MM.1S (cell line): ENCODE measurements around the gene HADHB.

ENCODE experiments used
- DNase-seq: peaks from one replicate; pipeline ENCODE4 v3.0.0-alpha.2; 2015
- H2AFZ ChIP-seq: fragments of 300-600 bp; sonication (generic); 2 replicates; pipeline ENCODE4 v1.6.0; 2016; ENCODE audit warnings: antibody characterized with exemption, low read length
- H3F3A ChIP-seq: fragments of 300-600 bp; sonication (generic); 2 replicates; pipeline ENCODE4 v1.6.1; 2016; ENCODE audit warnings: mild to moderate bottlenecking, antibody characterized with exemption, low read length, moderate library complexity, mixed read lengths; ENCODE audit not compliant: insufficient read depth
- H3K27ac ChIP-seq: fragments of 300-600 bp; sonication (generic); 2 replicates; pipeline ENCODE4 v1.5.1; 2016; ENCODE audit warnings: mild to moderate bottlenecking, low read length
- H3K27me3 ChIP-seq: fragments of 300-600 bp; sonication (generic); replicated peaks from 2 replicates; pipeline ENCODE4 v1.6.0; 2016; ENCODE audit warnings: low read length; ENCODE audit not compliant: insufficient read depth
- H3K36me3 ChIP-seq: fragments of 300-600 bp; sonication (generic); replicated peaks from 2 replicates; pipeline ENCODE4 v1.6.1; 2016; ENCODE audit warnings: mild to moderate bottlenecking, low read length, mixed read lengths; ENCODE audit not compliant: insufficient read depth
- H3K4me1 ChIP-seq: fragments of 300-600 bp; sonication (generic); 2 replicates; pipeline ENCODE4 v1.6.1; 2016; ENCODE audit warnings: low read length, mixed read lengths
- H3K4me2 ChIP-seq: fragments of 300-600 bp; sonication (generic); 2 replicates; pipeline ENCODE4 v1.6.0; 2016; ENCODE audit warnings: low read depth, low read length
- H3K4me3 ChIP-seq: fragments of 300-600 bp; sonication (generic); 2 replicates; pipeline ENCODE4 v1.5.1; 2016; ENCODE audit warnings: low read length, mixed read lengths
- H3K79me2 ChIP-seq: fragments of 300-600 bp; sonication (generic); 2 replicates; pipeline ENCODE4 v1.6.1; 2016; ENCODE audit warnings: mixed run types, low read length, mixed read lengths
- H3K9ac ChIP-seq: fragments of 300-600 bp; sonication (generic); 2 replicates; pipeline ENCODE4 v1.6.1; 2016; ENCODE audit warnings: low read length, mixed read lengths
- H3K9me2 ChIP-seq: fragments of 300-600 bp; sonication (generic); replicated peaks from 2 replicates; pipeline ENCODE4 v1.6.1; 2016; ENCODE audit warnings: mild to moderate bottlenecking, low read length, mixed read lengths; ENCODE audit not compliant: insufficient read depth
- H3K9me3 ChIP-seq: fragments of 300-600 bp; sonication (generic); replicated peaks from 2 replicates; pipeline ENCODE4 v1.6.1; 2016; ENCODE audit warnings: mild to moderate bottlenecking, low read length, mixed read lengths; ENCODE audit not compliant: insufficient read depth
- H4K20me1 ChIP-seq: fragments of 300-600 bp; sonication (generic); 2 replicates; pipeline ENCODE4 v1.6.1; 2016; ENCODE audit warnings: mild to moderate bottlenecking, low read length, moderate library complexity, mixed read lengths; ENCODE audit not compliant: insufficient read depth
- EZH2 ChIP-seq: fragments of 300-600 bp; sonication (generic); optimal IDR thresholded peaks from 2 replicates; pipeline ENCODE3; 2017; ENCODE audit warnings: low read depth, mild to moderate bottlenecking, antibody characterized with exemption, low read length, mixed read lengths
- EZH2phosphoT487 ChIP-seq: fragments of 300-600 bp; sonication (generic); IDR thresholded peaks from 2 replicates; pipeline ENCODE4 v1.6.1; 2018; ENCODE audit warnings: antibody characterized with exemption, low read length
- TF ChIP-seq, protein P1 (sequence below): fragments of 300-600 bp; sonication (generic); IDR thresholded peaks from 2 replicates; pipeline ENCODE4 v1.5.1; 2016; ENCODE audit warnings: antibody characterized with exemption, low read length, mixed read lengths

HADHB gene

DNA sequence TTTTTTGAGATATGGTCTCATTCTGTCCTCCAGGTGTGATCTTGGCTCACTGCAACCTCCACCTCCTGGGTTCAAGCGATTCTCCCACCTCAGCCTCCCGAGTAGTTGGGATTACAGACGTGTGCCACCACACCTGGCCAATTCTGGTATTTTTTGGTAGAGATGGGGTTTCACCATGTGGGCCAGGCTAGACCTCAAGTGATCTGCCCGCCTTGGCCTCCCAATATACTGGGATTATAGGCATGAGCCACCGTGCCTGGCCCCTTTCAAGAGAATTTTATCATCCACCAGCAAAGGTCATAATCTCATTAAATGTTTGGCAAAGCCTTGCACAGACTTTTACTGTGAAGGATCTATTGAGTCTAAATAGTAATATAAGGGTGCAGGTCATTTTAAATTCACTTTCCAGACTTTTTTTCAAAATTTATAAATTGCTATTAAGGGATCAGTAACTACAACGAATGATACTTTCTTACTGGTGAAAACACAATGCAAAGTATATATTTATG, 2.8 kb upstream of the HADHB start:
- Histone ChIP-seq H3K4me2 (peak overlapping the region; percentile 77), H3K4me3 (peak overlapping the region; percentile 95; the same call in 1 of the 2 replicates), H3K79me2 (peaks cover 91% of the 10 kb centered on the region), H3K36me3 (0 out of 2 replicates have a peak, but pooled peaks cover under 1% of the 10 kb centered on the region), H3K9me2 (no peaks in the 10 kb centered on the region), H4K20me1 (no peaks in the 10 kb centered on the region), H3K27me3 (no peaks in the 10 kb centered on the region), H3K27ac (peak overlapping the region; percentile 24; the same call in 1 of the 2 replicates), H2AFZ (no peak overlapping the region), H3K9ac (peak overlapping the region; percentile 95; the same call in 1 of the 2 replicates), H3K4me1 (peaks cover 22% of the 10 kb centered on the region), H3K9me3 (no peaks in the 10 kb centered on the region), H3F3A (peaks cover 26% of the 10 kb centered on the region)
- no peak for TF ChIP-seq EZH2phosphoT487
- TF ChIP-seq, protein P1, sequence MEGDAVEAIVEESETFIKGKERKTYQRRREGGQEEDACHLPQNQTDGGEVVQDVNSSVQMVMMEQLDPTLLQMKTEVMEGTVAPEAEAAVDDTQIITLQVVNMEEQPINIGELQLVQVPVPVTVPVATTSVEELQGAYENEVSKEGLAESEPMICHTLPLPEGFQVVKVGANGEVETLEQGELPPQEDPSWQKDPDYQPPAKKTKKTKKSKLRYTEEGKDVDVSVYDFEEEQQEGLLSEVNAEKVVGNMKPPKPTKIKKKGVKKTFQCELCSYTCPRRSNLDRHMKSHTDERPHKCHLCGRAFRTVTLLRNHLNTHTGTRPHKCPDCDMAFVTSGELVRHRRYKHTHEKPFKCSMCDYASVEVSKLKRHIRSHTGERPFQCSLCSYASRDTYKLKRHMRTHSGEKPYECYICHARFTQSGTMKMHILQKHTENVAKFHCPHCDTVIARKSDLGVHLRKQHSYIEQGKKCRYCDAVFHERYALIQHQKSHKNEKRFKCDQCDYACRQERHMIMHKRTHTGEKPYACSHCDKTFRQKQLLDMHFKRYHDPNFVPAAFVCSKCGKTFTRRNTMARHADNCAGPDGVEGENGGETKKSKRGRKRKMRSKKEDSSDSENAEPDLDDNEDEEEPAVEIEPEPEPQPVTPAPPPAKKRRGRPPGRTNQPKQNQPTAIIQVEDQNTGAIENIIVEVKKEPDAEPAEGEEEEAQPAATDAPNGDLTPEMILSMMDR = no peak
- TF ChIP-seq EZH2 = no peak
- no peak for DNase-seq

DNA sequence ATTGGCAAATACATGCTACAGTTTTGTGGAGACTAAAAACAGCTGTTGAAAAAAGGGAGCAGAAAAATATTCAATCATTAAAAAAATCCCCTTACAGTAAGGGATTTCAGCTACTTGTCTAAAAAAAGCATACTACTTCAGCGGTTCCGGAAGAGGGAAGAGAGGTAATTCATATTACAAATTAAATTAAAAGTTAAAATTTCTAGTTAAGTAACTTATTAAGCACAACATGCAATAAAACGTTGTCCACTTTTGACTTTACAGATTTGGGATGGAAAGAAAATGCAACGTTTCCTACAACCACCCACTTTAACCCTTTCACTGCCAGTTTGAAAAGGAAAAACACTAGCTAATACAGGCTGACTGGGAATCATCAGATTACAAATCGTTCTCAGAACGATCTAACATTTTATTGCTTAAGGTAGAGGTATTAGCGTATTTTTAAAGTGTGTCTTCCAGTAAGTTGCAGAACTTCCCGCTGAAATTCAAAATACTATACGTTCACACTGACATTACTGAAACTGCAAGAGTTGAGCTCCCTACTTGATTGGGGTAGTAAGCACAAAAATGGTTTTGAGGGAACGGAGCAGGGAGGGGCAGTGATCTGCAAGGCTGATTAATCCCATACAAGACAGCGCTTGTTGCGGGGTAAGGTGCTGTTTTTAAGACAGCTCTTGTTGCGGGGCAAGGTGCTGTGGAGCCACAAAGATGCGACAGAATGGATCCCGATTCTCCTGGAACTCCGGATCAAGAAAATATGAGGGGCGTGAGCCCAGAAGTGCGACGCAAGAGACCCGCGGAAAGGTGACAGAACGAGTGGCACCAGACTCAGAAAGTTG, 1.1 kb upstream of the HADHB start:
- no peaks in the 10 kb centered on the region for H3K27me3 ChIP-seq
- H3K27ac ChIP-seq = peak overlapping the region; percentile 94
- peak overlapping the region; percentile 95 for H3K4me3 ChIP-seq
- no peaks in the 10 kb centered on the region for H3K9me3 ChIP-seq
- peak overlapping the region; percentile 77 for H3K4me2 ChIP-seq
- H4K20me1 ChIP-seq = no peaks in the 10 kb centered on the region
- TF ChIP-seq EZH2 = no peak
- no peak for TF ChIP-seq EZH2phosphoT487
- TF ChIP-seq, protein P1 = no peak
- peak; percentile 48 for DNase-seq
- peaks cover 97% of the 10 kb centered on the region for H3K79me2 ChIP-seq
- peaks cover 25% of the 10 kb centered on the region for H3K4me1 ChIP-seq
- peak overlapping the region; percentile 84 for H2AFZ ChIP-seq
- peaks cover 26% of the 10 kb centered on the region for H3F3A ChIP-seq
- H3K9me2 ChIP-seq = no peaks in the 10 kb centered on the region
- H3K9ac ChIP-seq = peak overlapping the region; percentile 95
- H3K36me3 ChIP-seq = no peaks in the 10 kb centered on the region

DNA sequence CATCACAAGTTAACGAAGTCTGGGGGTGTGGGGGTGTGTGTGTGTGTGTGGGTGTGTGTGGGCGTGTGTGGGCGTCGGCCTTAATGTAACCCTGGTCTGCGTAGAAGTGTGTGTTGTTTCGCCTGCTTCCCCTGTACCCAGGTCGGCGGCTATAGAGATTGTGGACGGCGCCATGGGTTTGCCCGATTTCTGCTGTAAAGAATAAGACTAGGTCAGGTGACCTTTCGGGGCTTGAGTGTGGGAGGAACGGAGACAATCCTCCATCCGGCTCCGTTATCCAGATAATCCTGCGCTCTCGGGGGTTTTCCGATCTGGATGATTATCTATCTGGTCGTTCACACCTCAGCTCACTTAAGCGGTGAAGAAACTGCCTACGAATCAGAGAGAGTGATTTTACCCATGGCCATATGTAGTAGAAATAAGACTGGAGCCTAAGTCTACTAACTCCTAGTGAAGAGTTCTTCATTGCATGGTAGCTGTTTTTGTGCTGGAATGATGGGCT, 543 bp downstream of the HADHB start:
- Histone ChIP-seq H3K4me3 (peak overlapping the region; percentile 95), H3K4me2 (peak overlapping the region; percentile 77), H3K79me2 (peaks cover 97% of the 10 kb centered on the region), H3K36me3 (no peaks in the 10 kb centered on the region), H3F3A (peaks cover 26% of the 10 kb centered on the region), H3K27ac (peak overlapping the region; percentile 94; the same call in 1 of the 2 replicates), H3K9me3 (no peaks in the 10 kb centered on the region), H3K9me2 (no peaks in the 10 kb centered on the region), H3K27me3 (no peaks in the 10 kb centered on the region), H4K20me1 (no peaks in the 10 kb centered on the region), H3K9ac (peak overlapping the region; percentile 95), H3K4me1 (peaks cover 25% of the 10 kb centered on the region), H2AFZ (peak overlapping the region; percentile 84)
- DNase-seq = peak; percentile 39
- TF ChIP-seq EZH2phosphoT487 = no peak
- TF ChIP-seq, protein P1 = no peak
- no peak for TF ChIP-seq EZH2
